HG02642 (cell line): Measurements from ENCODE around the gene CELF2.
A peak's percentile ranks its signal among the peaks of the same experiment; 100 is the strongest.

Experiments
- ATAC-seq: cut with Tn5 transposase; IDR thresholded peaks from one replicate; pipeline ENCODE4 v1.9.1; 2021; ENCODE audit warnings: mild to moderate bottlenecking; ENCODE audit not compliant: unreplicated experiment, poor library complexity

CELF2 gene

DNA sequence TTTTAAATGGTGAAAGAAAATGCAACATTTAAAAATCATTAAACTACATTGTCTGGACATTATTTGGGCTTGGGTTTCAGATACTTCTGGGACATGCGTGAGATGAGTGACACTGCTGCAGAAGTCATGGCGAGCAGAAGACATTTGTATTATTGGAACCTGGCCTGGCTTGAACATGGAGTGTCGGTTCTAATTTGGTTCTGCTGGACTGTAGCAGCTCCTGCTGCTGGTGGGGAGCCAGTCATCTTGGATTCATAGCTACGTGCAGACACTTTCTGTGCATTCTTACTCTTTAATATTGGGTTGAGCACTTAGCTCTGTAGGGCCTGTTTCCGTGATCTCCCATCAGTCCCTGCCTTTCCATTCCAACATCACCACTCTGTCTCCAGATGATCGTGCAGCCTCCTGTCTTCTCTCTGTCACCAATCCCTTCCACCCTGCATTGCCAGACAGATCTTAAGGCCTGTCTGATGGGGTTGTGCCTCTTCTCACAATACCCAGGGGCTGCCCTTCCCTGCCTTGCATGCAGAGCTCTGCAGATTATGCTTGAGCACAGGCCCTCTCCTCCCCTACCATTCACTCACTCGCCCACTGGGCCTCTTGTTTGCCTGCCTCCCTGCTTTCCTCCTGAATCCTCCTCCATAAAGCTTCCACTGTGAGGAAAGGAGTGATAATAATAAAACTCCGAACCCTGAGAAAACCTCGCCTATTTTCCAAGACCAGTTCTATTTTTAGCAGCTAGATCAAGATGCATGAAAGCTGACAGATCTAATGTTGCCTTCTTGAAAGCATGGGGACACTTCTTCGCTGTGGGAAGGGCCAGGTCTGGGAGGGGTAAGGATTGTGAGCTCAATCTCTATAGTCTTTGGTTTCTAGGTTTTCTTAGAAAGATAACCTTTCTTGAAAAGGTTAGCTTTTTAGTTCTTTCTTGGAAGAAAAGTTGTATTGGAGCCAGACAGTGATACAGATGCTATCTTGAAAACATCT, 32.9 kb downstream of the CELF2 start:
- no peak for ATAC-seq

DNA sequence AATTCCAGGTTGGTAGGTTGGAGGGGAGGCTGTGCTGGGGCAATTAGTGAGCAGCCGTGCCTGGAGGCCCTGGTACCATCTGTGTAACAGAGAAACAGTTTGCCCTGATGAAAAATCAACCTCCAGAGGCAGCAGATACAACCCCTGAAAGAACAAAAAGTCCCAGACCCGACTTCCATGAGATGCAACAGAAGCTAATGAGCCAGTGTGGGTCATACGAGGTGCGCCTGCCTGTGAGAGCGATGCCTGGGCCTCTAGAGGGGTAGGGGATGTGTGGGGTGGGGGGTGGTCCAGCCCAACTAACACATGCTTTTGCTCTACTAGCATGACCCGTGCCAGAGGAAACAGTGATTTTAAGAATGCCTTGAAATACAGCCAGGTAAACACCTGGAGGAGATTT, 39.3 kb downstream of the CELF2 start:
- ATAC-seq = no peak

- ATAC-seq = no peak
Measured at GRCh38 chr10:11057448-11057847, 39.8 kb downstream of the CELF2 start.

DNA sequence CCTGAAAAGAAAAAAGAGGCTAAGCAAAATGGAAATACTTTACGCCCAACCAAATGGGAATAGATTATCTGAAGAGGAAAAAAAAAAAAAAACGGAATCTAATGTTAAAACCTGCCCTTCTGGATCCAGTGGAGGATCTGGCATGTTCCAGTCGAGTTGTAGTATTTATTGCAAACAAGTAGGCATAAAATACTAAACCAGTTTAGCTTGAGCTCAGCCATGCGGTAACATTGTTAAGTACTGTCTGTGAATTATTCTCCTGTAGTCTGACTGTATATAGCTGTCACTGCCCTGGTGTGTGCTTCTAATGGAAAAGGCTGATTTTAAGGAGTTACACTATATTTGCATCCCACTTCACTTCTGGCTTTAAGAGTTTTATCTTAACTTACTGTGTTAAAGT, 40.3 kb downstream of the CELF2 start:
- ATAC-seq = no peak

GRCh38 chr10:11058965-11059364, 41.3 kb downstream of the CELF2 start:
- no peak for ATAC-seq

GRCh38 chr10:11063856-11064255, 46.2 kb downstream of the CELF2 start:
- ATAC-seq = no peak

- ATAC-seq = no peak
Measured at GRCh38 chr10:11064832-11065231, 47.2 kb downstream of the CELF2 start.

DNA sequence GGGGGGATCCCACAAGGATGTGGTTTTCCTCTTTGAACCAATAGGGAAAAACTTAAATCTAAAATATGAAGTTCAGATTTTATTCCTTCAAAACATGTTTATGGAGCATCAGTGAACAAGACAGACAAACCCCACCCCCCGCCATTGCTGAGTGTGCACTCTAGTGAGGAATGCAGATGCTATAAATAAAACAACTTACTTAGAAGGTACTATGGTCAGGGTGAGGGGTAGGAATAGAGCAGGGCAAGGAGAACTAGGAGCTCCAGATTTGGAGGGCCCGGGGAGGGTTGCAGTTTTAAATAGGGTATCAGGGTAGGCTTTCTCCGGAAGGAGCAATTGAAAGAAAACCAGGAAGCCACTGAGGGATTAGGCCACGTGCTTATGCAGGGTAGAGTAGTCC, 47.9 kb downstream of the CELF2 start:
- no peak for ATAC-seq

- no peak for ATAC-seq
Measured at GRCh38 chr10:11066520-11066919, 48.8 kb downstream of the CELF2 start.

DNA sequence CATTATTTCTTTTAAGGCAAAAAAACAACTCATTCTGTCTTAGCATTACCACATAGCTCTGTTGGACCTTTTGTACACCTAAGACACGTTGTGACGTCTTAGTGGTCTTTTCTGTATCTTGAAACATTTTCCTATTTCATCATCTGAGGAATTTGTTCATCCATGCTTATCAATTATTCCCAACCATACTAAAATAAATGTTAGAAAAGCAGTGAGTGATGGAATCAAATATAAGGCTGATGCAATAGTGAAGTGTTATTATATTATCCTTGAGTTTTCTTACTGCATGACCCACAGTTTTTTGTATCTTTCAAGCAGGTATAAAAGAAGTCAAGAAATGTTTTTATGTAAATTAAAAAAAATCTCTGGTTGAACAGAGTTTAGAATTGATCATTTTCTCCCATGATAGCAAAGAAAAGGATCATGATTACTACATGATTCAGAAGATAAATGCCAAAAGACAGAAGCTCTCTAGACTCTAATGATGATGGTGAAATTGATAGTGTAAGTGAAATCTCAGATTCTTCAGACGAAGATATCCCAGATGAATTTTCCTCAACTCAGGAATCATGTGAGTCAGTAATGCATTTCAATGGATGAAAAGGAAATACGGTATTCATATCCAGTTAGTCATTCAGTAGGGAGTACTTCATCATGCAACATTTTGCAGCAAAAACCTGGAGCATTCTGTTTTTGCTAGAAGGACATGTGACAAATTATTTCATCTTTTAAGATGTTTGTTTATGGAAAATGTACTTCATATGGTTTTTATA, 51.4 kb downstream of the CELF2 start:
- no peak for ATAC-seq

- no peak for ATAC-seq
Measured at GRCh38 chr10:11073410-11073809, 55.7 kb downstream of the CELF2 start.

DNA sequence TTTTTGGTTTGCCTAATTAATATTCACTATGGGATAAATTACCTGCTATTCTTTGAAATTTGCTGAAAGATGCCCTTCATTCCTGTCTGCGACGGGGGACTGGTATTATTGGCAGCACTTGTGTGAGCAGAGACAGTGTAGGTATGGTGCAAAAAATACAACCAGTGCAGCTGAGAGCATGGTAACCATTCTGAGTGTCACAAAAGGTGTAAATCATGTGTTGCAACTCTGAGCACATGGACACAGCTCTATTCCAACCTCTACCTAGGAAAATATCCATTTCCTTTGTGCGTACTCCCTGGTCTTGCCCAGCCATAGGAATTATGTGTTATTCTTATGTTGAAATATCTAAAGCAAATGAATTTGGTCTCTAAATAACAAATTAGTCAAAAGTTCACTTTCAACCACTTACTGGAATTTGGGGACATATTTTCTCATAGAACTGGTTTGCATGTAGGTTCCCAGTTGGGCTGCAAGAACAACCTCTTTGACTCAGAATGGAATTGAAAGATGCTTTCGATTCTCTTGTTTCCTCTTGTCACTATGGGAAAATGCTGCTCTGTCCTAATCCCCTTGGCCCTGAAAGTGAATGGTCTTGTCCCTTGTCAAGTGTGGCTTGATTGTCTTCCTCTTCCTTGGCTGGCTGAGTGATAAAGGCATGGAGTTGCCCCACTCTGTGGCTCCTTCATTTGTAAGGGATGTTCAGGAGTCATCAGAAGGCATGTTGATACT, 57.0 kb downstream of the CELF2 start:
- peak; percentile 87 for ATAC-seq

GRCh38 chr10:11076221-11076620, 58.5 kb downstream of the CELF2 start:
- ATAC-seq = no peak

DNA sequence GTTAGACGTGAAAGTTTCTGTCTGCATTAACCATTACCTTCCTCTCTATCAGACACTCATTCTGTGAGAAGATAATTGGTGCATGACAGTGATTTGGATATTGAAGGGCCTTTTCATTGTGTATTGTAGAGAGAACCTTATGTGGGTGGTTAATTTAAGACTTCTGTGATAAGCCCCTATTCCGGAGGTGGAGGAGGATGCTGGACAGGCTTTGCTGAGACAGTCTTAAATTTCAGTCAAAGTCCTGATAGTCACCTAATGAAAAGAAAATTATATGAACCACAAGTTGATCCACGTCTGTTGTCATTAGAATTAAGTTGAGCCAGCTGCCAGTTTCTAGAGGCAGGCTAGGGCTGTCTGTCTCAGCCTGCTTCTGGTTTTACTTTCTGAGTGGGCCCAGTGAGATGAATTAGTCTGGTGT, 62.9 kb downstream of the CELF2 start:
- ATAC-seq = peak; percentile 82

- ATAC-seq = no peak
Measured at GRCh38 chr10:11081408-11081807, 63.7 kb downstream of the CELF2 start.

DNA sequence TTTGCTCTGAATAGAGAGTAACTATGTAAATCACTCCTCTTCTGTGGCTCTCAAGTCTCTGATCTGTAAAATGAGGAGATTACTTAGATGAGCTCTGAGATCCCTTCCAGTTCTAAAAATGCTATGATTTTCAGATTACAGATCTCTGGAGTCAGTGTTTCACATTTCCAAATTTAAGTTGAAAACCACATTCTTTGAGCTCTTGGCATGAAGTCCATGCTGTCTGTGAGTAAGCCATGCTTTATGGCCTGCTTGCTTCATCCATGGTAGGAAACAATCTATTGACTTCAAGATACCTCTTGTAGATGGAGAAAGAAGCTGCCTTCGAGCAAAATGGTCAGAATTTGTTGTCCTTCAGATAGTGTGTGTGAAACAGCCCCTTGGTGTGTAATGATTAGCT, 64.9 kb downstream of the CELF2 start:
- no peak for ATAC-seq

- no peak for ATAC-seq
Measured at GRCh38 chr10:11083051-11083450, 65.4 kb downstream of the CELF2 start.

DNA sequence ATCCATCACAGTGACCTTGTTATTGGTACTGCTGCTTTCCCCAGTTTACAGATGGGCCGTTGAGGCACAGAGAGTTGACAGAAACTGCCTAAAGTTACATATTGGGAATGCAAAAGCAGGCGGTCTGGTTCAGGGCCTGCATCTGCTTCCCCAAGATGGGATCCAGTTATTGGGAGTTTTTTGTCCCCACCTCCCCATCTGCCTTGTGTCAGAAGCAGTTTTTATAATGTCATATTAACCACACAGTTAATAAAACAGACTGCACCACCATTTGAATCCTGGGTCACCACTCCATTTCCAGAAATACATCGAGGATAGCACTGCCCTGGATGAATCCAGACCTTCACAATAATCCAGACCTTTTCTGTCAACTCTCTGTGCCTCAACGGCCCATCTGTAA, 67.9 kb downstream of the CELF2 start:
- no peak for ATAC-seq

DNA sequence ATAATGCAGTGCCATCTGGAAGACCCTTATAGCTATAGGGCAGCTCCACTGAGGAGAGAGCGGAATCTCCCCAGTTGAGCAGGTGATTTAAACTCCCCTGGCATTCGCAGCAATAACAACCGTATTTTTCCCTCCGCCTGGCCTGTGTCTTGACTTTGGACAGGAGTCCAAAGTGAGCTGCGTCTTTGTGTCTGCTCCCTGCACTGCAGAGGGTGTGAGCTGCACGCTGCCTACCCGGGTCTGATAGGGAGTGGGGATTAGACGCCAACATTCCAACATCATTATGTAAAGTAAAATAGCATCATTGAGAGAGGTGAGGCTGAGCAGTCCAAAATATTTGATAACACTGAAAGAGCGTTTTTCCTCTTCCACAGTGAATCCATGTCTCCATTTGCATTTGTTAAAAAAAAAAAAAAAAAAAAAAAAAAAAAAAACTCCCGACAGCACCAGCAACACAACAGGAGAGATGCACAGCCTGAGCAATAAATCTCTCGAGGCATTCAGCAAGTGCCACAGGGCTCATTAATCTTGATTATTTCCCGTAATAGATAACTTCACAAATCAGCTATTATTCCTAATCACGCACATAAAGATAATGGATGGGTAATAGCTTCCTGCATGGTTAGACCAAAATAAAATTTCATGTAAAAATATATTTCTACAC, 68.6 kb downstream of the CELF2 start:
- no peak for ATAC-seq

- ATAC-seq = no peak
Measured at GRCh38 chr10:11087372-11087771, 69.7 kb downstream of the CELF2 start.
